Measurements from ENCODE around the gene UTP15.

Gene UTP15

GRCh38 chr5:73534971-73535370 is 30.6 kb upstream of the UTP15 start:
- Histone ChIP-seq H3K27me3 (ENCODE audit: control insufficient read depth in 1 of 2, insufficient read depth in 2 of 2, low read length in 2 of 2) (no peaks in the 10 kb centered on the region), H3K4me3 (ENCODE audit: low read length in 2 of 2) (no peak overlapping the region), H3K27ac (ENCODE audit: low read length) (no peak overlapping the region), H3K36me3 (ENCODE audit: control insufficient read depth in 2 of 2, insufficient read depth in 2 of 2, low read length in 2 of 2) (no peaks in the 10 kb centered on the region), H3K4me1 (ENCODE audit: control insufficient read depth, insufficient read depth, low read length) (no peaks in the 10 kb centered on the region), H3K9me3 (ENCODE audit: control insufficient read depth in 2 of 2, low read length in 2 of 2) (no peaks in the 10 kb centered on the region), H3K9ac (ENCODE audit: low read length in 2 of 2) (no peak overlapping the region)

- Histone ChIP-seq H3K27ac (ENCODE audit: low read length) (no peak overlapping the region), H3K4me3 (ENCODE audit: low read length in 2 of 2) (no peak overlapping the region), H3K36me3 (ENCODE audit: control insufficient read depth in 2 of 2, insufficient read depth in 2 of 2, low read length in 2 of 2) (no peaks in the 10 kb centered on the region), H3K4me1 (ENCODE audit: control insufficient read depth, insufficient read depth, low read length) (no peaks in the 10 kb centered on the region), H3K9ac (ENCODE audit: low read length in 2 of 2) (no peak overlapping the region), H3K9me3 (ENCODE audit: control insufficient read depth in 2 of 2, low read length in 2 of 2) (no peaks in the 10 kb centered on the region), H3K27me3 (ENCODE audit: control insufficient read depth in 1 of 2, insufficient read depth in 2 of 2, low read length in 2 of 2) (no peaks in the 10 kb centered on the region)
Observed at GRCh38 chr5:73539730-73540129, 25.8 kb upstream of the UTP15 start.

GRCh38 chr5:73540192-73540591 is 25.4 kb upstream of the UTP15 start:
- H3K27ac ChIP-seq (ENCODE audit: low read length): no peak overlapping the region
- no peaks in the 10 kb centered on the region for H3K36me3 ChIP-seq (ENCODE audit: control insufficient read depth in 2 of 2, insufficient read depth in 2 of 2, low read length in 2 of 2)
- no peaks in the 10 kb centered on the region for H3K9me3 ChIP-seq (ENCODE audit: control insufficient read depth in 2 of 2, low read length in 2 of 2)
- no peak overlapping the region for H3K9ac ChIP-seq (ENCODE audit: low read length in 2 of 2)
- H3K4me1 ChIP-seq (ENCODE audit: control insufficient read depth, insufficient read depth, low read length): no peaks in the 10 kb centered on the region
- H3K4me3 ChIP-seq (ENCODE audit: low read length in 2 of 2): no peak overlapping the region
- no peaks in the 10 kb centered on the region for H3K27me3 ChIP-seq (ENCODE audit: control insufficient read depth in 1 of 2, insufficient read depth in 2 of 2, low read length in 2 of 2)

GRCh38 chr5:73542020-73542419 is 23.5 kb upstream of the UTP15 start:
- Histone ChIP-seq H3K4me3 (ENCODE audit: low read length in 2 of 2) (no peak overlapping the region), H3K9me3 (ENCODE audit: control insufficient read depth in 2 of 2, low read length in 2 of 2) (no peaks in the 10 kb centered on the region), H3K4me1 (ENCODE audit: control insufficient read depth, insufficient read depth, low read length) (no peaks in the 10 kb centered on the region), H3K36me3 (ENCODE audit: control insufficient read depth in 2 of 2, insufficient read depth in 2 of 2, low read length in 2 of 2) (no peaks in the 10 kb centered on the region), H3K9ac (ENCODE audit: low read length in 2 of 2) (no peak overlapping the region), H3K27ac (ENCODE audit: low read length) (no peak overlapping the region), H3K27me3 (ENCODE audit: control insufficient read depth in 1 of 2, insufficient read depth in 2 of 2, low read length in 2 of 2) (no peaks in the 10 kb centered on the region)

- Histone ChIP-seq H3K27ac (ENCODE audit: low read length) (no peak overlapping the region), H3K27me3 (ENCODE audit: control insufficient read depth in 1 of 2, insufficient read depth in 2 of 2, low read length in 2 of 2) (no peaks in the 10 kb centered on the region), H3K9ac (ENCODE audit: low read length in 2 of 2) (no peak overlapping the region), H3K4me1 (ENCODE audit: control insufficient read depth, insufficient read depth, low read length) (no peaks in the 10 kb centered on the region), H3K9me3 (ENCODE audit: control insufficient read depth in 2 of 2, low read length in 2 of 2) (no peaks in the 10 kb centered on the region), H3K36me3 (ENCODE audit: control insufficient read depth in 2 of 2, insufficient read depth in 2 of 2, low read length in 2 of 2) (no peaks in the 10 kb centered on the region), H3K4me3 (ENCODE audit: low read length in 2 of 2) (no peak overlapping the region)
Observed at GRCh38 chr5:73544429-73545402, 20.8 kb upstream of the UTP15 start.

- no peak overlapping the region for H3K27ac ChIP-seq (ENCODE audit: low read length)
- H3K36me3 ChIP-seq (ENCODE audit: control insufficient read depth in 2 of 2, insufficient read depth in 2 of 2, low read length in 2 of 2): no peaks in the 10 kb centered on the region
- H3K4me3 ChIP-seq (ENCODE audit: low read length in 2 of 2): no peak overlapping the region
- no peaks in the 10 kb centered on the region for H3K4me1 ChIP-seq (ENCODE audit: control insufficient read depth, insufficient read depth, low read length)
- no peaks in the 10 kb centered on the region for H3K9me3 ChIP-seq (ENCODE audit: control insufficient read depth in 2 of 2, low read length in 2 of 2)
- no peaks in the 10 kb centered on the region for H3K27me3 ChIP-seq (ENCODE audit: control insufficient read depth in 1 of 2, insufficient read depth in 2 of 2, low read length in 2 of 2)
- H3K9ac ChIP-seq (ENCODE audit: low read length in 2 of 2): no peak overlapping the region
Observed at GRCh38 chr5:73545403-73545779, 20.2 kb upstream of the UTP15 start.

GRCh38 chr5:73550016-73550415 is 15.5 kb upstream of the UTP15 start:
- peaks cover 13 to 17% of the 10 kb centered on the region in 2 donors for H3K36me3 ChIP-seq (ENCODE audit: control insufficient read depth in 2 of 2, insufficient read depth in 2 of 2, low read length in 2 of 2)
- H3K27me3 ChIP-seq (ENCODE audit: control insufficient read depth in 1 of 2, insufficient read depth in 2 of 2, low read length in 2 of 2): no peaks in the 10 kb centered on the region

GRCh38 chr5:73552642-73553041 is 12.9 kb upstream of the UTP15 start:
- Histone ChIP-seq H3K4me3 (ENCODE audit: low read length in 2 of 2) (no peak overlapping the region), H3K27ac (ENCODE audit: low read length) (no peak overlapping the region), H3K9me3 (ENCODE audit: control insufficient read depth in 2 of 2, low read length in 2 of 2) (no peaks in the 10 kb centered on the region), H3K4me1 (ENCODE audit: control insufficient read depth, insufficient read depth, low read length) (no peaks in the 10 kb centered on the region), H3K9ac (ENCODE audit: low read length in 2 of 2) (no peak overlapping the region), H3K27me3 (ENCODE audit: control insufficient read depth in 1 of 2, insufficient read depth in 2 of 2, low read length in 2 of 2) (no peaks in the 10 kb centered on the region), H3K36me3 (ENCODE audit: control insufficient read depth in 2 of 2, insufficient read depth in 2 of 2, low read length in 2 of 2) (peaks cover 18 to 24% of the 10 kb centered on the region in 2 donors)

More at GRCh38 chr5:73550016-73550415, 15.5 kb upstream of the UTP15 start:
- Histone ChIP-seq H3K9ac (ENCODE audit: low read length in 2 of 2) (no peak overlapping the region), H3K9me3 (ENCODE audit: control insufficient read depth in 2 of 2, low read length in 2 of 2) (no peaks in the 10 kb centered on the region), H3K4me1 (ENCODE audit: control insufficient read depth, insufficient read depth, low read length) (no peaks in the 10 kb centered on the region), H3K27ac (ENCODE audit: low read length) (no peak overlapping the region), H3K4me3 (ENCODE audit: low read length in 2 of 2) (no peak overlapping the region)

GRCh38 chr5:73558950-73559349 is 6.6 kb upstream of the UTP15 start:
- Histone ChIP-seq H3K27me3 (ENCODE audit: control insufficient read depth in 1 of 2, insufficient read depth in 2 of 2, low read length in 2 of 2) (no peaks in the 10 kb centered on the region), H3K9me3 (ENCODE audit: control insufficient read depth in 2 of 2, low read length in 2 of 2) (no peaks in the 10 kb centered on the region), H3K4me3 (ENCODE audit: low read length in 2 of 2) (no peak overlapping the region), H3K27ac (ENCODE audit: low read length) (no peak overlapping the region), H3K36me3 (ENCODE audit: control insufficient read depth in 2 of 2, insufficient read depth in 2 of 2, low read length in 2 of 2) (peaks cover 20 to 31% of the 10 kb centered on the region in 2 donors), H3K4me1 (ENCODE audit: control insufficient read depth, insufficient read depth, low read length) (peaks cover 3% of the 10 kb centered on the region), H3K9ac (ENCODE audit: low read length in 2 of 2) (no peak overlapping the region)

- H3K9ac ChIP-seq (ENCODE audit: low read length in 2 of 2): peak overlapping the region; percentile 95 to 98
- H3K36me3 ChIP-seq (ENCODE audit: control insufficient read depth in 2 of 2, insufficient read depth in 2 of 2, low read length in 2 of 2): peaks cover 9 to 12% of the 10 kb centered on the region in 2 donors
- H3K9me3 ChIP-seq (ENCODE audit: control insufficient read depth in 2 of 2, low read length in 2 of 2): no peaks in the 10 kb centered on the region
- peak overlapping the region; percentile 93 for H3K27ac ChIP-seq (ENCODE audit: low read length)
- H3K4me3 ChIP-seq (ENCODE audit: low read length in 2 of 2): peak overlapping the region; percentile 96 to 97
- H3K27me3 ChIP-seq (ENCODE audit: control insufficient read depth in 1 of 2, insufficient read depth in 2 of 2, low read length in 2 of 2): no peaks in the 10 kb centered on the region
- peaks cover 13% of the 10 kb centered on the region for H3K4me1 ChIP-seq (ENCODE audit: control insufficient read depth, insufficient read depth, low read length)
Observed at GRCh38 chr5:73564018-73564417, 1.5 kb upstream of the UTP15 start.

- Histone ChIP-seq H3K4me1 (ENCODE audit: control insufficient read depth, insufficient read depth, low read length) (peaks cover 13% of the 10 kb centered on the region), H3K9ac (ENCODE audit: low read length in 2 of 2) (peak overlapping the region; percentile 95 to 98), H3K36me3 (ENCODE audit: control insufficient read depth in 2 of 2, insufficient read depth in 2 of 2, low read length in 2 of 2) (peaks cover 9 to 10% of the 10 kb centered on the region in 2 donors), H3K4me3 (ENCODE audit: low read length in 2 of 2) (peak overlapping the region; percentile 96 to 97), H3K9me3 (ENCODE audit: control insufficient read depth in 2 of 2, low read length in 2 of 2) (no peaks in the 10 kb centered on the region), H3K27me3 (ENCODE audit: control insufficient read depth in 1 of 2, insufficient read depth in 2 of 2, low read length in 2 of 2) (no peaks in the 10 kb centered on the region), H3K27ac (ENCODE audit: low read length) (peak overlapping the region; percentile 93)
Observed at GRCh38 chr5:73564675-73565074, 868 bp upstream of the UTP15 start.
